Medulla oblongata (tissue), 1 donor: Measurements from ENCODE around the gene LBX1.

Experiments used
- DNase-seq: peaks from one replicate; pipeline ENCODE4 v3.0.0-alpha.2; 2015; ENCODE audit errors: extremely low spot score

Gene LBX1

GRCh38 chr10:101229266-101230182, at the start of gene LBX1:
LBX1 (minus strand) TSS chr10:101229463; CDS start chr10:101228815, 648 bp downstream.
- DNase-seq = no peak

DNA sequence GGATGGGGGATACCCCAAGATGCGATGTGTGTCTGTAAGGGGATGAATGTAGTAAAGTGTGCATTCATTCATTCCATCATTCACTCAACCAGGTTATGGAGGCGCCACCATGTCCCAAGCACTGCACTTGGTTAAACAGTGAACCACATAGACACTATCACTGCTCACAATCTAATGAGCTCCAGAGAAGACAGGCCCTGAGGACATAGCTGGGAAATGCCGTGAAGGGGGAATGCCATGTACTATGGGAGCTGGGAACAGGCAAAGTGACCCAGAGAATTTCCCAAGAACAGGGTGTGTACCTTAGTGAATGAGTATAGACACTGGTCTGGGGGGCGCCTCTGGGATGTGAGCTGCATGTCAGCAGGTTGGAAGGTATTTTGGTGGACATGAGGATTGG, 44.5 kb upstream of the LBX1 start:
- no peak for DNase-seq

- DNase-seq = no peak
Measured at GRCh38 chr10:101273330-101273729, 44.1 kb upstream of the LBX1 start.

DNA sequence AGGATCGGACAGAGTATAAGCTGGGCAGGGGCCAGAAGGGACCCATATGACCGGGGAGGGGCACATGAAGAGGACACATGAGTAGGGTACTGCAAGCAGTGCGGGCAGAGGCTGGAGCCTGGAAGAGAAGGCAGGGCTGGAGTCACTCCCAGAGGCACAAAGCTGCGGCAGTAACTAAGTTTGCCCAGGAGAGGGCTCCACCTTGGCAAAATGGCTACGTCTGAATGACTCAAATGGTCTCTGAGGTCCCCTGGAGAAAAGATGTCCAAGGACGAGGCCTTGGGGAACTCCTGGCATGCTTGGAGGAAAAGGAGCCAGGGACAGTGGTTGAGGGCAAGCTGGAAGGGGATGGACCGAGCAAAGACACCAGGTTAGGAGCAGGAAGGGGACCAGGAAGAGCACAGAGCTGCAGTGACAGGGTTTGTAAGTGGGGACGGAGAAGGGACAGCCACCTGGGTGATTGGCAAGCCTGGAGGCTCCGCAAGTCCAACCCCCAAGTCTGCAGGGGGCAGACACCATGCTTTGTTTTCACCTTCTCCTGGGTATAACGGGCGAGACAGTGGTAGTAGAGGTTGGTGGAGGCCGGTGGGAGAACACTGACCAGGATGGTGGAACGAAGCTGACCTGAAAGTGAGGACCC, 43.1 kb upstream of the LBX1 start:
- DNase-seq = peak; percentile 74

DNA sequence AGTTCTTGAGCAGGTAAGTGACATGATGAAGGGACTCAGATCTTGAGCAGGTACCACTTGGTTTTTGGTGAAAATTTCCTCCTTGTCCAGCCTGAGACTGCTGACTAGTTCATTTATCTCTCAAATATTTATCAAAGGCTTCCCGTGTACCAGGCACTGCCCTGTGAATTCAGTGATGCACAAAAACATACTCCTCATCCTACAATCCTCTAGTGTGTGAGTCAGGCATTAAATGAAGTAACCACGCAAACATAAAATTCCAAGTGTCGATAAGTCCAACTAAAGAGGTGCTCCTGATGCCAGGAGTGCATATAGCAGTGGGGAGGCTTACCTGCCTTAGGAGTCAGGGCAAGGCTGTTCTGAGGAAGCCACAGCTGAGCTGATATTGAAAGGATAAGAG, 41.5 kb upstream of the LBX1 start:
- DNase-seq = no peak

- DNase-seq = no peak
Measured at GRCh38 chr10:101267776-101268175, 38.5 kb upstream of the LBX1 start.

- no peak for DNase-seq
Measured at GRCh38 chr10:101267290-101267680, 38.0 kb upstream of the LBX1 start.

GRCh38 chr10:101266381-101267289, 37.4 kb upstream of the LBX1 start:
- no peak for DNase-seq

DNA sequence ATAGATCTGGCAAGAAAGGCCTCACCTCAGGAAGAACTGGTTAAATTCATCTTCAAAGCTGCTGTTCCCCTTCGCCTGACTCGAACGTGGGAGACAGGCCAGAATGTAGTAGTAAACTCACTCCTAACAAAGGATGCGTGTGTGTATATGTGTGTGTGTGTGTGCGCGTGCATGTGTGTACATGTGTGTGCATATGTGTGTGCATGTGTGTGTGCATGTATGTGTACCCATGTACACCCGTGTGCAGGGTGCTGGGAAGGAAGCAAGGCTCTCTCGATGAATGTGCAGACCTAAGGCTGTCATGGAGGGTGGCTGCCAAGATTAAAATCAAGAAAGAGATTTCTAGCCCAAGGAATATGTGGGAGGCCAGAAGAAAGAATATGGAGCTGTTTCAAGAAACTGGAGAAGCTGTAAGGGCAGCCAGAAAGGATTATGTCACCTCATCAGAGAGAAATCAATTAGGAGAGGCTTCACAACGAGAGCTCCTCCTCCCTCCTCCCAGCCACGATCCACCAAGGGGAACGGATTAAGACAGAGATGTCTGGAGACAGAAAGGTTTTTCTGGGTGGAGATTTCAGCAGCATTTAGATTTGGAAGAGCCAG, 34.0 kb upstream of the LBX1 start:
- DNase-seq = no peak

- DNase-seq = no peak
Measured at GRCh38 chr10:101262147-101262546, 32.9 kb upstream of the LBX1 start.

DNA sequence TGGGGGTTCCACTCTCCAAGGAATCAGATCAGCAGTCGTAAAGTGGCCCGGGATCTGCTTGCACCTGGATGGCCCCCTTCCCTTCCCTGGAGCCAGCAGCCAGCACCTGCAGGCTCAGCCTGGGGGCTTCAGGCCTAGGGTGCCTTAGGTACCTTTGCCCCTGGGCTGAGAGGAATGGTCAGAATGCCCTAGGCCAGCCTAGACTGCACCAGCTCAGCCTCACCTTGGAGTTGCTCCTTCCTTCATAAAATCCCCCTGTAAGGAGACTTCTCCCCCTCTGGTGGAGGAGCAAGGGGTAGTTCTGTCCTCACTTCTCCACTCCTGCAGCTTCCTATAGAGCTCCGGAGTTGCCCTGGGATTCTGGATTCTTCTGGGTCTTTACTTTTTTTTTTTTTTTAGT, 32.4 kb upstream of the LBX1 start:
- no peak for DNase-seq

DNA sequence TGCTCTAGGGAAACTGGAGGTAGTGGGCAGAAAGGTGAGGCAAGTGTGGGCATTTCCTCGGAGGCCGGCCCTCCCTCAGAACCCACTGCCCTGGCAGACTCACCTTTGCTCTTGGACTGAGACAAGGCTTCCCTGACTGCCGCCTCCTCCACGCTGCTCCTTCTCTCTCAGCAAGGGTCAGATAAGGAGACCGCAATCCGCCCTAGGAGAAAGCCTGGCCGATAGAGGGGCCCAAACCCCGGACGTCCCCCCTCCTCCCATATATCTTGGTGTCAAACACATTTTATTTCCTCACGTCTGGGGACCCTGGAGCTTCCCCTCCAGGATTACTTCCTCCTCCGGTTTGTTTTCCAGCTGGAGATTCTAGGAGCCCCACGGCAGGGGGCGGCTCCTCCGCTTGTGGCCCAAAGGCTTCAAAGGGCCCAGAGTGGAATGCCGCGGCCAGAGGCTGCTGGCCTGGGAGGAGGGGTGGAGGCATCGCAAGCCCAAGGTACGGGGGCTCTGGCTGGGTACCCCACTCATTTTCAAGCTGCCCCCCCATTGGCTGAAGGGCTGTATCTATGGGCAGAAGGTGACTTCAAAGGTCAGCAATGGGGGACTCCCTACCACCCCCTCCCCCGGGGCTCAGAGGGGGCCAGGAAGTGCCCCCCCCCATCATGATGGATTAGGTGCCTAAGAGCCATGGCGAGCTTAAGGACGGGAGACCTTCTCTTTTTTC, 31.7 kb upstream of the LBX1 start:
- no peak for DNase-seq

DNA sequence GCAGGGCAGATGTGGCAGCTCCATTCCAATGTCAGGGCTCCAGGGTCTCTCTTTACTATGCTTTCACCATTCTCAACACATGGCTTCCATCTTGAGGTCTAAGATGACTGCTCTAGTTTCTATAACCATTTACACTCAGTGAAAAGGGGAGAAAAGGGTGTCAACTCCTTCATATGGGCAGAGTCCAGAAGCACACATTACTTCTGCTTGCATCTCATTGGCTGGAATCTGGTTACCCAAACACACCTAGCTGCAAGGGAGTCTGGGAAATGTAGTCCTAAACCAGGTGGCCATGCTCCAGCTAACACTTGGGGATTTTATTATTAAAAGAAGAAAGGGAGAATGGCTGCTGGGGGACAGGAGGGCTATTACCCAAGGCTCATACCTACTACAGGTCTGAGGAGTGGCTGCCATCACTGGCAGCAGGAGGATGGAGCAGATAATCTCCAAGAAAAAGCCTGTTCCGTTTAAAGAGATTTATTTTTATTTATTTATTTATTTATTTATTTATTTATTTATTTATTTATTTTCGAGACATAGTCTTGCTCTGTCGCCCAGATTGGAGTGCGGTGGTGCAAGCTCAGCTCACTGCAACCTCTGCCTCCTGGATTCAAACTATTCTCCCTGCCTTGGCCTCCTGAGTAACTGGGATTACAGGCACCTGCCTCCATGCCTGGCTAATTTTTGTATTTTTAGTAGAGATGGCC, 29.1 kb upstream of the LBX1 start:
- no peak for DNase-seq

DNA sequence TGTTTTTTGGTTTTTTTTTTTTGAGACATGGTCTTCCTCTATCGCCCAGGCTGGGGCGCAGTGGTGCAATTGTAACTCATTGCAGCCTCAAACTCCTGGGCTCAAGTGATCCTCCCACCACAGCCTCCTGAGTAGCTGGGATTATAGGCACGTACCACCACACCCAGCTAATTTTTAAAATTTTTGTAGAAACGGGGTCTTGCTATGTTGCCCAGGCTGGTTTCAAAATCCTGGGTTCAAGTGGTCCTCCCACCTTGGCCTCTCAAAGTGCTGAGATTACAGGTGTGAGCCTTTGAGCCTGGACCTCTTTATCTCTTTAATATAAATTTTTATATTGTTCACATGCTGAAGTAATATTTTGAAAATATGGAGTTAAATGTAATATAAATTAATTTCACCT, 28.2 kb upstream of the LBX1 start:
- DNase-seq = no peak

DNA sequence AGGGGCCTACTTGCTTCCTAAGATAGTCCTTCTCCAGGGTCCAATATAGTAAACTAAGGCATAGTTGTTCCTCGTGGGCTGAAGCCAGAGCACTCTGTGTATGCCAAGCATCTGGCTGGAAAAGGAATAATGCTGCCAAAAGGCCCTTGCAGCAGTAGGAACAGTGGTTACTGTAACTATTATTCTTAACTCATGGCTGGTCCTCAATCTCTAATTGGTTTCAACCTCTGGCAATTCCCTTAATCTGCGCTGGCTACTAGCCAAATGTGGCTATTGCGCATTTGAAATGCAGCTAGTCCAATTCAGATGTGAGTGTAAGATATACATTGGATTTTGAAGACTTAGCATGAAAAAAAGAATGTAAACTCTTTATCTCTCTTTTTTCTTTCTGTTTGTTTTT, 27.8 kb upstream of the LBX1 start:
- DNase-seq = no peak

- no peak for DNase-seq
Measured at GRCh38 chr10:101256387-101256786, 27.1 kb upstream of the LBX1 start.

DNA sequence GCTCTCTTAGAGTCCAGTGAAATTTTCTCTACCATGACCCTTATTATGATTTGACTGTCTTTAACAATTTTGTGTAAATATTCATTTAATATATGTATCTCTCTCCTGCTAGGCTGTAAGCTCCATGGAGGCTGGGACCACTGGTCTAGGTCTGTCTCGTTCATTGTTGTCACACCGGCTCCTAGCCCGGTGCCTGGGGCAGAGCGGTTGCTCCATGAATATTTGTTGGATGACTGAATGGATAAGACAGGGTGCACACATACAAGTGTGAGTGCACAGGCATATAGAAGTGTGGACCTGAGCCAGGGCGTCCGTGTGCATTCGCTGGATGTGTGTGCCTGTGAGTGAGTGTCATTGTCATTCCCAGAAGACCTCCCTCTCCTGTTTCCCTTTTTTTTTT, 20.9 kb upstream of the LBX1 start:
- no peak for DNase-seq

- no peak for DNase-seq
Measured at GRCh38 chr10:101249171-101249581, 19.9 kb upstream of the LBX1 start.

DNA sequence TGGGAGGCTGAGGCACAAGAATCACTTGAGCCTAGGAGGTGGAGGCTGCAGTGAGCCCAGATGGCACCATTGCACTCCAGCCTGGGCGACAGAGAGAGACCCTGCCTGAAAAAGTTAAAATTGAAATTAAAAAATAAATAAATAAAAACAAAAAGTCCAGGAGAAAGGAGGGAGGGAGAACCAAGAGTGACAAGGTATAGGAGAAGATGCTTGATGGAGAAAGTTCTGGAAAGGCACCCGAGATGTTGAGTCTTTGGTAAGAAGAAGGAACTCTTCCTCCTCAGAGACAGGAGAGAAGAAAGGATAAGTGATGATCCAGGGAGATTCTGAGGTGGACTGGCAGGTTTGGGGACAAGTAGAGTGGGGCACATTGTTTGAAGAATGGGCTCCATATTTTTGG, 17.4 kb upstream of the LBX1 start:
- no peak for DNase-seq

GRCh38 chr10:101244321-101245050, 15.2 kb upstream of the LBX1 start:
- DNase-seq = no peak
